T-helper 1 cell treated with Interleukin-12 subunit alpha and Interleukin-12 subunit beta and Interleukin-4 antibody, amounts not matched to agents 30 μg/mL and 1 μg/mL, for 36 hours (primary cell): ENCODE results near the gene LRRC8D.

Experiments used
- H3K27ac Mint-ChIP-seq: one replicate; pipeline ENCODE4 v1.8.0; 2021; ENCODE audit warnings: mild to moderate bottlenecking, mixed read lengths
- H3K27me3 Mint-ChIP-seq: one replicate; pipeline ENCODE4 v1.8.0; 2021; ENCODE audit warnings: low read depth, mixed read lengths
- H3K36me3 Mint-ChIP-seq: one replicate; pipeline ENCODE4 v1.8.0; 2021; ENCODE audit warnings: low read depth, mixed read lengths
- H3K4me1 Mint-ChIP-seq: one replicate; pipeline ENCODE4 v1.8.0; 2021; ENCODE audit warnings: low read depth, mixed read lengths
- H3K4me3 Mint-ChIP-seq: one replicate; pipeline ENCODE4 v1.8.0; 2021; ENCODE audit warnings: mild to moderate bottlenecking, moderate library complexity, mixed read lengths
- H3K9me3 Mint-ChIP-seq: one replicate; pipeline ENCODE4 v1.8.0; 2021; ENCODE audit warnings: mixed read lengths

The LRRC8D gene

GRCh38 chr1:89882348-89883029, 61.7 kb downstream of the LRRC8D start:
- Mint-ChIP-seq H3K9me3 (peaks cover 32% of the 10 kb centered on the region), H3K4me1 (peaks cover 7% of the 10 kb centered on the region), H3K4me3 (no peak overlapping the region), H3K27ac (no peak overlapping the region), H3K36me3 (peaks cover 40% of the 10 kb centered on the region), H3K27me3 (no peaks in the 10 kb centered on the region)

- Mint-ChIP-seq H3K4me3 (no peak overlapping the region), H3K9me3 (peaks cover 32% of the 10 kb centered on the region), H3K4me1 (peaks cover 5% of the 10 kb centered on the region), H3K27ac (no peak overlapping the region), H3K27me3 (no peaks in the 10 kb centered on the region), H3K36me3 (peaks cover 43% of the 10 kb centered on the region)
These were observed 62.2 kb downstream of the LRRC8D start for GRCh38 chr1:89883030-89883379.

- Mint-ChIP-seq H3K4me1 (peaks cover 6% of the 10 kb centered on the region), H3K4me3 (no peak overlapping the region), H3K9me3 (peaks cover 25% of the 10 kb centered on the region), H3K36me3 (peaks cover 37% of the 10 kb centered on the region), H3K27ac (no peak overlapping the region), H3K27me3 (no peaks in the 10 kb centered on the region)
These were observed 64.1 kb downstream of the LRRC8D start for GRCh38 chr1:89884718-89885596.

GRCh38 chr1:89887270-89887669, 66.4 kb downstream of the LRRC8D start:
- Mint-ChIP-seq H3K9me3 (peaks cover 5% of the 10 kb centered on the region), H3K4me1 (peaks cover 15% of the 10 kb centered on the region), H3K4me3 (no peak overlapping the region), H3K27me3 (no peaks in the 10 kb centered on the region), H3K27ac (no peak overlapping the region), H3K36me3 (peaks cover 22% of the 10 kb centered on the region)

- H3K4me3 Mint-ChIP-seq: no peak overlapping the region
- peaks cover 18% of the 10 kb centered on the region for H3K36me3 Mint-ChIP-seq
- H3K4me1 Mint-ChIP-seq: peaks cover 15% of the 10 kb centered on the region
- H3K27me3 Mint-ChIP-seq: no peaks in the 10 kb centered on the region
- H3K9me3 Mint-ChIP-seq: peaks cover under 1% of the 10 kb centered on the region
- no peak overlapping the region for H3K27ac Mint-ChIP-seq
These were observed 66.9 kb downstream of the LRRC8D start for GRCh38 chr1:89887713-89888112.

GRCh38 chr1:89888480-89889322, 67.9 kb downstream of the LRRC8D start:
- peaks cover 15% of the 10 kb centered on the region for H3K4me1 Mint-ChIP-seq
- H3K9me3 Mint-ChIP-seq: no peaks in the 10 kb centered on the region
- H3K27me3 Mint-ChIP-seq: no peaks in the 10 kb centered on the region
- no peak overlapping the region for H3K27ac Mint-ChIP-seq
- peaks cover 14% of the 10 kb centered on the region for H3K36me3 Mint-ChIP-seq
- no peak overlapping the region for H3K4me3 Mint-ChIP-seq

GRCh38 chr1:89889323-89889615, 68.4 kb downstream of the LRRC8D start:
- no peaks in the 10 kb centered on the region for H3K9me3 Mint-ChIP-seq
- peaks cover 13% of the 10 kb centered on the region for H3K36me3 Mint-ChIP-seq
- H3K27ac Mint-ChIP-seq: no peak overlapping the region
- no peak overlapping the region for H3K4me3 Mint-ChIP-seq
- peaks cover 15% of the 10 kb centered on the region for H3K4me1 Mint-ChIP-seq
- no peaks in the 10 kb centered on the region for H3K27me3 Mint-ChIP-seq

- Mint-ChIP-seq H3K4me1 (peaks cover 13% of the 10 kb centered on the region), H3K36me3 (peaks cover 8% of the 10 kb centered on the region), H3K27me3 (no peaks in the 10 kb centered on the region), H3K27ac (no peak overlapping the region), H3K4me3 (no peak overlapping the region), H3K9me3 (no peaks in the 10 kb centered on the region)
These were observed 69.4 kb downstream of the LRRC8D start for GRCh38 chr1:89890085-89890752.

GRCh38 chr1:89892816-89893215, 72.0 kb downstream of the LRRC8D start:
- no peak overlapping the region for H3K27ac Mint-ChIP-seq
- H3K36me3 Mint-ChIP-seq: peaks cover 3% of the 10 kb centered on the region
- no peaks in the 10 kb centered on the region for H3K27me3 Mint-ChIP-seq
- H3K4me3 Mint-ChIP-seq: no peak overlapping the region
- H3K9me3 Mint-ChIP-seq: no peaks in the 10 kb centered on the region
- H3K4me1 Mint-ChIP-seq: peaks cover 15% of the 10 kb centered on the region

GRCh38 chr1:89894210-89895201, 73.7 kb downstream of the LRRC8D start:
- Mint-ChIP-seq H3K9me3 (no peaks in the 10 kb centered on the region), H3K4me1 (peaks cover 13% of the 10 kb centered on the region), H3K27ac (no peak overlapping the region), H3K4me3 (no peak overlapping the region), H3K27me3 (no peaks in the 10 kb centered on the region), H3K36me3 (peaks cover 1% of the 10 kb centered on the region)

GRCh38 chr1:89896105-89896942, 75.5 kb downstream of the LRRC8D start:
- Mint-ChIP-seq H3K27ac (no peak overlapping the region), H3K4me1 (peaks cover 14% of the 10 kb centered on the region), H3K27me3 (no peaks in the 10 kb centered on the region), H3K4me3 (no peak overlapping the region), H3K36me3 (peaks cover 6% of the 10 kb centered on the region), H3K9me3 (no peaks in the 10 kb centered on the region)

GRCh38 chr1:89897347-89898133, 76.7 kb downstream of the LRRC8D start:
- peaks cover 6% of the 10 kb centered on the region for H3K36me3 Mint-ChIP-seq
- H3K27me3 Mint-ChIP-seq: no peaks in the 10 kb centered on the region
- H3K27ac Mint-ChIP-seq: no peak overlapping the region
- no peaks in the 10 kb centered on the region for H3K9me3 Mint-ChIP-seq
- H3K4me1 Mint-ChIP-seq: peaks cover 8% of the 10 kb centered on the region
- H3K4me3 Mint-ChIP-seq: no peak overlapping the region
